Measurements from ENCODE around the gene SUMO3.

DNA sequence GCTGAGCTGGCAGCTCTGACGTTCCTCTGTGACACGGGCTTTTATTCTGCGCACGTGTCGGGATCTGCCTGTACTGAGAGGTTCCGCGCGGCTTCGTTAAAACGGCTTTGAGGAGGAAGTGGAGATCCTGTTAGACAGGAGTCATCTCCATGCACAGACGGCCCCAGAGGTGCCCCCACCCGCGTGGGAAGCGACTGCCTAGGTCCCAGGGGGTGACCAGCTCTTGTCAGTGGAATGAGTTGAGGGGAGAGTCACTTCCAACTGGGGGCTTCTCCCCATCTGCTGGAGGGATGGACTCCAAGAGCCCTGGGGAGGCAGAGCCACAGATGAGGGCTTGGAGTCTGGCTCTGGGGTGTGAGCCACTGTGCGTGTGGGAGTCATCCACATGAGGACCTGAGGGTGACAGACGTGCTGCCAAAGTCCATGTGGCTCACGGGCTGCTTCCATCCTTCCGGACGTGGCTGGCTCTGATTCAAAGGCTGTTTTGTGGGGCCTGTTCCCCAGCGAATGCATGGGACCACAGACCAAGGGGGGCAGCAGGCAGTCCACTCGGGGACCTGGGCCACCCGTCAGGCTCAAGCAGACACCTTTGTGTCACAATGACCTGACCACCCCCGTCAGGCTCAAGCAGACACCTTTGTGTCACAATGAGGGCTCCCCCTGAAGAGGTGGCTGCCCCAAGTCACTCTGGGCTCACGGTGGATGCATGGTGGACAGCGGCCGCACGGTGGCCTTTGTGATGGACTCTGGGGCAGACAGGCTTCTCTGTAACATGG, 28.8 kb upstream of the SUMO3 start:
- TF ChIP-seq, protein P1, sequence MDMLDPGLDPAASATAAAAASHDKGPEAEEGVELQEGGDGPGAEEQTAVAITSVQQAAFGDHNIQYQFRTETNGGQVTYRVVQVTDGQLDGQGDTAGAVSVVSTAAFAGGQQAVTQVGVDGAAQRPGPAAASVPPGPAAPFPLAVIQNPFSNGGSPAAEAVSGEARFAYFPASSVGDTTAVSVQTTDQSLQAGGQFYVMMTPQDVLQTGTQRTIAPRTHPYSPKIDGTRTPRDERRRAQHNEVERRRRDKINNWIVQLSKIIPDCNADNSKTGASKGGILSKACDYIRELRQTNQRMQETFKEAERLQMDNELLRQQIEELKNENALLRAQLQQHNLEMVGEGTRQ (IDR thresholded peaks at IDR 0.05; ENCODE audit: low read depth, low read length): no peak
- TF ChIP-seq, protein P2, sequence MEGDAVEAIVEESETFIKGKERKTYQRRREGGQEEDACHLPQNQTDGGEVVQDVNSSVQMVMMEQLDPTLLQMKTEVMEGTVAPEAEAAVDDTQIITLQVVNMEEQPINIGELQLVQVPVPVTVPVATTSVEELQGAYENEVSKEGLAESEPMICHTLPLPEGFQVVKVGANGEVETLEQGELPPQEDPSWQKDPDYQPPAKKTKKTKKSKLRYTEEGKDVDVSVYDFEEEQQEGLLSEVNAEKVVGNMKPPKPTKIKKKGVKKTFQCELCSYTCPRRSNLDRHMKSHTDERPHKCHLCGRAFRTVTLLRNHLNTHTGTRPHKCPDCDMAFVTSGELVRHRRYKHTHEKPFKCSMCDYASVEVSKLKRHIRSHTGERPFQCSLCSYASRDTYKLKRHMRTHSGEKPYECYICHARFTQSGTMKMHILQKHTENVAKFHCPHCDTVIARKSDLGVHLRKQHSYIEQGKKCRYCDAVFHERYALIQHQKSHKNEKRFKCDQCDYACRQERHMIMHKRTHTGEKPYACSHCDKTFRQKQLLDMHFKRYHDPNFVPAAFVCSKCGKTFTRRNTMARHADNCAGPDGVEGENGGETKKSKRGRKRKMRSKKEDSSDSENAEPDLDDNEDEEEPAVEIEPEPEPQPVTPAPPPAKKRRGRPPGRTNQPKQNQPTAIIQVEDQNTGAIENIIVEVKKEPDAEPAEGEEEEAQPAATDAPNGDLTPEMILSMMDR (conservative IDR thresholded peaks at IDR 0.05; ENCODE audit: low read depth, low read length): no peak
- no peak for TF ChIP-seq RAD21 (IDR thresholded peaks at IDR 0.05; ENCODE audit: low read length)

Data from IMR-90 (cell line).